Keratinocyte (primary cell): Measurements from ENCODE around the gene CDHR3.

Experiments used
- CTCF ChIP-seq, 3 experiments: IDR thresholded peaks in 1 of 3; conservative IDR thresholded peaks in 1 of 3; optimal IDR thresholded peaks in 1 of 3; 2 replicates in 2 of 3; 3 replicates in 1 of 3; pipeline versions ENCODE3 to v1.5.1; 2011; ENCODE audit warnings: low read length in 3 of 3, mild to moderate bottlenecking in 3 of 3, moderate library complexity in 2 of 3, control low read depth in 1 of 3, inconsistent platforms in 1 of 3; ENCODE audit not compliant: insufficient read depth in 2 of 3; ENCODE audit errors: extremely low read depth in 1 of 3
- EZH2 ChIP-seq: IDR thresholded peaks from one replicate; pipeline ENCODE4 v1.6.1; 2012; ENCODE audit warnings: inconsistent platforms, mild to moderate bottlenecking, low read length, moderate library complexity

- TF ChIP-seq CTCF (optimal IDR thresholded peaks at IDR 0.05 in 1 of 3, IDR thresholded peaks at IDR 0.05 in 1 of 3, conservative IDR thresholded peaks at IDR 0.05 in 1 of 3; ENCODE audit: extremely low read depth in 1 of 3, insufficient read depth in 2 of 3, low read length in 3 of 3) = no peak
- TF ChIP-seq EZH2 = no peak
These were observed 97.4 kb downstream of the CDHR3 start for GRCh38 chr7:106060394-106060920.
